A549 (cell line): ENCODE measurements around the gene CYB5B.
A peak's percentile ranks its signal among the peaks of the same experiment; 100 is the strongest.

Experiments used
- CBX2 ChIP-seq: fragments of 200-600 bp; sonication (generic); IDR thresholded peaks from 2 replicates; pipeline ENCODE4 v1.6.1; 2016; ENCODE audit warnings: low read depth, mild to moderate bottlenecking, borderline replicate concordance
- CHD2 ChIP-seq: fragments of 150-350 bp; IDR thresholded peaks from 2 replicates; pipeline ENCODE4 v1.6.1; 2014; ENCODE audit warnings: low read length; ENCODE audit not compliant: partially characterized antibody
- EP300 ChIP-seq, 2 experiments: fragments of >200 bp; sonication (Bioruptor Twin); formaldehyde crosslinking; IDR thresholded peaks; 2 replicates in 1 of 2; 3 replicates in 1 of 2; pipeline ENCODE4 v1.6.1; 2016 to 2017
- FOSL2 ChIP-seq, 2 experiments: fragments of 450-650 bp in 1 of 2; fragments of >200 bp in 1 of 2; sonication (Bioruptor Twin) in 1 of 2; formaldehyde crosslinking; IDR thresholded peaks; 2 replicates each; pipeline versions ENCODE4 v1.5.0 to v1.6.1; 2016 to 2020; ENCODE audit warnings: mild to moderate bottlenecking in 1 of 2, moderate library complexity in 1 of 2
- PHF8 ChIP-seq: fragments of 200-600 bp; sonication (generic); IDR thresholded peaks from 2 replicates; pipeline ENCODE4 v1.6.1; 2016; ENCODE audit warnings: low read depth, mild to moderate bottlenecking, antibody characterized with exemption, moderate library complexity, borderline replicate concordance
- POLR2A ChIP-seq: IDR thresholded peaks from 2 replicates; pipeline ENCODE4 v1.6.1; 2012; ENCODE audit warnings: mild to moderate bottlenecking, low read length
- RAD21 ChIP-seq, 2 experiments: fragments of >200 bp in 1 of 2; sonication (Bioruptor Twin) in 1 of 2; formaldehyde crosslinking in 1 of 2; IDR thresholded peaks in 1 of 2; conservative IDR thresholded peaks in 1 of 2; 2 replicates in 1 of 2; 3 replicates in 1 of 2; pipeline ENCODE4 v1.6.1; 2012 to 2018; ENCODE audit warnings: inconsistent platforms in 1 of 2
- RNF2 ChIP-seq: fragments of 200-600 bp; sonication (generic); IDR thresholded peaks from 2 replicates; pipeline ENCODE4 v1.6.1; 2016; ENCODE audit warnings: low read depth, mild to moderate bottlenecking, antibody characterized with exemption, moderate library complexity, borderline replicate concordance
- SMC3 ChIP-seq: fragments of >200 bp; sonication (Bioruptor Twin); formaldehyde crosslinking; IDR thresholded peaks from 3 replicates; pipeline ENCODE4 v1.6.1; 2018; ENCODE audit warnings: inconsistent platforms
- ZFP36 ChIP-seq: fragments of 450-650 bp; IDR thresholded peaks from 2 replicates; pipeline ENCODE4 v1.6.1; 2014; ENCODE audit warnings: borderline replicate concordance; ENCODE audit not compliant: partially characterized antibody
- TF ChIP-seq, protein P1 (sequence below): fragments of >200 bp; sonication (Bioruptor Twin); formaldehyde crosslinking; IDR thresholded peaks from 3 replicates; pipeline ENCODE4 v1.5.1; 2016
- TF ChIP-seq, protein P2 (sequence below): fragments of 450-650 bp; IDR thresholded peaks from 2 replicates; pipeline ENCODE4 v1.6.1; 2014; ENCODE audit warnings: antibody characterized with exemption
- TF ChIP-seq, protein P3 (sequence below): IDR thresholded peaks from 2 replicates; pipeline ENCODE4 v1.6.1; 2012

DNA sequence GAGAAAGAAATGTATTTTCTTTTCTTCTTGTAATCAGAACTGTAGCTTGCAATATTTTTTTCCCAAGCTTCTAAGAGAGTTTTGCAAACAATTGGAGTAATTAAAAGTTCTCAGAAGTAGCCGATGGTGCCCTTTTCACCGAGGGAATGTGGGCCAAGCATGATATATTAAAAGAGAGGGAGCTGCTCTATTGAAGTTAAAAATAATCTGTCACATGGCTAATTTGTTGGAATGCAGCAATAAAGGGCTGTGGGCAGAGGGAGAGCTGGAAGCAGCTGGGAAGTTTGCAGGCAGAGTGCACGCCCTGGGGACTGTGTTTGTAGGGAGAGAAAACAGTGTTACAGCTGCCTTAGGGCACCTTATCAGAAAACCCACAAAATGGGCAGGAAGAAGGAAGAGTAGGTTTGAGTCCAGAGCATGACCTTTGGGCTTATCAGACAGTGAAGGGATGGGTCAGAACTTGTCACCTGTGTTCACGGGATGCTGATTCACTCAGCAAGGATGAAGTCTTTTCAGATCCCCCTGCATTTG is 20.1 kb upstream of the CYB5B start:
- TF ChIP-seq, protein P1, sequence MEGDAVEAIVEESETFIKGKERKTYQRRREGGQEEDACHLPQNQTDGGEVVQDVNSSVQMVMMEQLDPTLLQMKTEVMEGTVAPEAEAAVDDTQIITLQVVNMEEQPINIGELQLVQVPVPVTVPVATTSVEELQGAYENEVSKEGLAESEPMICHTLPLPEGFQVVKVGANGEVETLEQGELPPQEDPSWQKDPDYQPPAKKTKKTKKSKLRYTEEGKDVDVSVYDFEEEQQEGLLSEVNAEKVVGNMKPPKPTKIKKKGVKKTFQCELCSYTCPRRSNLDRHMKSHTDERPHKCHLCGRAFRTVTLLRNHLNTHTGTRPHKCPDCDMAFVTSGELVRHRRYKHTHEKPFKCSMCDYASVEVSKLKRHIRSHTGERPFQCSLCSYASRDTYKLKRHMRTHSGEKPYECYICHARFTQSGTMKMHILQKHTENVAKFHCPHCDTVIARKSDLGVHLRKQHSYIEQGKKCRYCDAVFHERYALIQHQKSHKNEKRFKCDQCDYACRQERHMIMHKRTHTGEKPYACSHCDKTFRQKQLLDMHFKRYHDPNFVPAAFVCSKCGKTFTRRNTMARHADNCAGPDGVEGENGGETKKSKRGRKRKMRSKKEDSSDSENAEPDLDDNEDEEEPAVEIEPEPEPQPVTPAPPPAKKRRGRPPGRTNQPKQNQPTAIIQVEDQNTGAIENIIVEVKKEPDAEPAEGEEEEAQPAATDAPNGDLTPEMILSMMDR, result no peak
- TF ChIP-seq FOSL2 (IDR thresholded peaks at IDR 0.05), result peak; percentile 45; the same call in 1 of the 2 replicates
- TF ChIP-seq FOSL2 (CRISPR knock-in tag; IDR thresholded peaks at IDR 0.05), result peak; percentile 62
- peak; percentile 86 to 93; a peak in 4 of 5 replicates for TF ChIP-seq EP300 (IDR thresholded peaks at IDR 0.05)
- no peak for TF ChIP-seq POLR2A
- TF ChIP-seq, protein P2, sequence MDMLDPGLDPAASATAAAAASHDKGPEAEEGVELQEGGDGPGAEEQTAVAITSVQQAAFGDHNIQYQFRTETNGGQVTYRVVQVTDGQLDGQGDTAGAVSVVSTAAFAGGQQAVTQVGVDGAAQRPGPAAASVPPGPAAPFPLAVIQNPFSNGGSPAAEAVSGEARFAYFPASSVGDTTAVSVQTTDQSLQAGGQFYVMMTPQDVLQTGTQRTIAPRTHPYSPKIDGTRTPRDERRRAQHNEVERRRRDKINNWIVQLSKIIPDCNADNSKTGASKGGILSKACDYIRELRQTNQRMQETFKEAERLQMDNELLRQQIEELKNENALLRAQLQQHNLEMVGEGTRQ, result 0 out of 2 replicates have a peak, but pooled peaks have one; percentile 36
- TF ChIP-seq, protein P3, sequence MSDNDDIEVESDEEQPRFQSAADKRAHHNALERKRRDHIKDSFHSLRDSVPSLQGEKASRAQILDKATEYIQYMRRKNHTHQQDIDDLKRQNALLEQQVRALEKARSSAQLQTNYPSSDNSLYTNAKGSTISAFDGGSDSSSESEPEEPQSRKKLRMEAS, result peak; percentile 71
- peak; percentile 47; the same call in 2 of the 3 replicates for TF ChIP-seq SMC3
- peak in 1 of 2 experiments; percentile 48; a peak in 2 of 5 replicates for TF ChIP-seq RAD21 (conservative IDR thresholded peaks at IDR 0.05 in 1 of 2, IDR thresholded peaks at IDR 0.05 in 1 of 2)
- no peak for TF ChIP-seq CHD2
- no peak for TF ChIP-seq PHF8
- TF ChIP-seq RNF2, result no peak
- TF ChIP-seq CBX2, result no peak
- no peak for TF ChIP-seq ZFP36
